ENCODE measurements around the gene ZNF524. TPM values are rescaled to one million over a fixed set of nuclear protein-coding genes. Genes with fewer than 3 reads are reported as not detected.

The ZNF524 gene
- total and polyA plus RNA-seq, 9 of the 15 experiments (the other 6 are each of a cell fraction or from before 2014, with no cell fraction given): 0.08 to 15.6 (median 2.9) TPM

DNA sequence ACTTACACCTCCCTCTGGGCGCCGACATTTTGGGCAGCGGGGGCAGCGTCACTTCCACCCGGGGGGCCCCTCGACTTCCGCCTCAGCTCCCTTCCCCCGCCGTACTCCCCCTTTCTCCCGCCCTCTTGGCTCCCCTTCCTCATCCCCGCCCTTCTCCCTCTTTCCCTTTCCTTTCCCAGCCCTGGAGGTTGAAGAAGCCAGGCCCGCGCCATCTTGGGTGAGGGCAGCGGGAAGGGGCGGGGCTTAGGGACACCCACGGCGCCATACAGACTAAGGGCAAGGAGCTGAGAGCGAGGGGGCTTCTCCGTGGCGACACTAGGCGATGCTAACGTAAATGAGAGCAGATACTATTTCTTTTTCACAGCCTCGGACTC is 633 bp upstream of the ZNF524 start, which contains the start of gene FIZ1 (continued):
- TF ChIP-seq, protein P1, sequence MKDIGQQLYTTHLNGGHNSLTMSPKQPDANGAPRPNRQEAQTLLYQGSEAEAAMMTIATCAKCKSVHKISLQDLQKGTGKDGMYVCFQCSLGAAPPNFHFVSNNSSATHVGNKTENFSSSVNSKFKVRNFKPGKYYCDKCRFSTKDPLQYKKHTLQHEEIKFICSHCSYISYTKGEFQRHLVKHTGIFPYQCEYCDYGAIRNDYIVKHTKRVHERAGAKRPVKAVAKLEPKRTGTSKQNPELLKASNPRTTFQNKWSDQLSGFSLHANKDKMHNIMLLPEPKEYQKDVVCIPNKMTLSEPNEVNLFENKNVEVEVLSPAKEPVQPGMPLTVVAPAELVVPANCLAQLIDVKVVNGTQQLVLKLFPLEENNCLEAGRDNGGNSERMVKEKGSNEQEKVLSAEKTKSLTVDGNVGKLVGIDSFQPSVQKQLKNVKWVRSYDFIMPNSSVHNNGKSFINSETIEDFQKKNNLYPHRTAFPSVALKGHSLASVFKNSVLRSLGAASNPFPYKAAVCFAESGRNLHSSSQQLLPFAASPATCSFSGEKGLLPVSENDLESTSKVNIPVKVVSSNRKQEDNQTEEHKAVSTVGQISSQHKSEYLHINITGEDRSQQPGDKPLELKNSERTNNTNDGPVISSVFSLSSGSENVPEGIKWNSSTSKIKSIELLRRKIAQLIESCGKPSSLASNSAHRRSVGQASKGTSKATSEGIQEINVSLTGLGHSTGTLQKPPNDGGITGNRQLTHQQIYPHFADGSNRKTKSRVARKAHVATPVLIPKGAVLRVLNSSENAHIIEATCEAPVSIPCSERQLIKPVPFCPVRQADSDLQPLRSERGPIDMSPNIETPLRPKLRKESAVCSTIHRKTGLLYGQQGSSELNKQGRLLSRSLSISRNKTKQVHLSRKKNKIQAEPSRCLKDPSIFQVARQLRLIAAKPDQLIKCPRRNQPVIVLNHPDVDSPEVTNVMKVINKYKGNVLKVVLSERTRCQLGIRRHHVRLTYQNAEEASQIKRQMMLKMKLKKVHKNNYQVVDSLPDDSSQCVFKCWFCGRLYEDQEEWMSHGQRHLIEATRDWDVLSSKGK (CRISPR knock-in tag; IDR thresholded peaks at IDR 0.05): no peak
- TF ChIP-seq EP300 (IDR thresholded peaks at IDR 0.05; ENCODE audit: low read length): peak; percentile 21; the same call in 1 of the 2 replicates
- TF ChIP-seq, protein P2, sequence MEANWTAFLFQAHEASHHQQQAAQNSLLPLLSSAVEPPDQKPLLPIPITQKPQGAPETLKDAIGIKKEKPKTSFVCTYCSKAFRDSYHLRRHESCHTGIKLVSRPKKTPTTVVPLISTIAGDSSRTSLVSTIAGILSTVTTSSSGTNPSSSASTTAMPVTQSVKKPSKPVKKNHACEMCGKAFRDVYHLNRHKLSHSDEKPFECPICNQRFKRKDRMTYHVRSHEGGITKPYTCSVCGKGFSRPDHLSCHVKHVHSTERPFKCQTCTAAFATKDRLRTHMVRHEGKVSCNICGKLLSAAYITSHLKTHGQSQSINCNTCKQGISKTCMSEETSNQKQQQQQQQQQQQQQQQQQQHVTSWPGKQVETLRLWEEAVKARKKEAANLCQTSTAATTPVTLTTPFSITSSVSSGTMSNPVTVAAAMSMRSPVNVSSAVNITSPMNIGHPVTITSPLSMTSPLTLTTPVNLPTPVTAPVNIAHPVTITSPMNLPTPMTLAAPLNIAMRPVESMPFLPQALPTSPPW (CRISPR knock-in tag; IDR thresholded peaks at IDR 0.05): peak; percentile 83
- TF ChIP-seq ZNF668 (CRISPR knock-in tag; IDR thresholded peaks at IDR 0.05): no peak
- TF ChIP-seq, protein P3, sequence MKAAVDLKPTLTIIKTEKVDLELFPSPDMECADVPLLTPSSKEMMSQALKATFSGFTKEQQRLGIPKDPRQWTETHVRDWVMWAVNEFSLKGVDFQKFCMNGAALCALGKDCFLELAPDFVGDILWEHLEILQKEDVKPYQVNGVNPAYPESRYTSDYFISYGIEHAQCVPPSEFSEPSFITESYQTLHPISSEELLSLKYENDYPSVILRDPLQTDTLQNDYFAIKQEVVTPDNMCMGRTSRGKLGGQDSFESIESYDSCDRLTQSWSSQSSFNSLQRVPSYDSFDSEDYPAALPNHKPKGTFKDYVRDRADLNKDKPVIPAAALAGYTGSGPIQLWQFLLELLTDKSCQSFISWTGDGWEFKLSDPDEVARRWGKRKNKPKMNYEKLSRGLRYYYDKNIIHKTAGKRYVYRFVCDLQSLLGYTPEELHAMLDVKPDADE (conservative IDR thresholded peaks at IDR 0.05; ENCODE audit: control insufficient read depth, low read depth, low read length): no peak
- peak; percentile 78; the same call in 1 of the 2 replicates for TF ChIP-seq RB1 (IDR thresholded peaks at IDR 0.05; ENCODE audit: low read depth)
- TF ChIP-seq, protein P4, sequence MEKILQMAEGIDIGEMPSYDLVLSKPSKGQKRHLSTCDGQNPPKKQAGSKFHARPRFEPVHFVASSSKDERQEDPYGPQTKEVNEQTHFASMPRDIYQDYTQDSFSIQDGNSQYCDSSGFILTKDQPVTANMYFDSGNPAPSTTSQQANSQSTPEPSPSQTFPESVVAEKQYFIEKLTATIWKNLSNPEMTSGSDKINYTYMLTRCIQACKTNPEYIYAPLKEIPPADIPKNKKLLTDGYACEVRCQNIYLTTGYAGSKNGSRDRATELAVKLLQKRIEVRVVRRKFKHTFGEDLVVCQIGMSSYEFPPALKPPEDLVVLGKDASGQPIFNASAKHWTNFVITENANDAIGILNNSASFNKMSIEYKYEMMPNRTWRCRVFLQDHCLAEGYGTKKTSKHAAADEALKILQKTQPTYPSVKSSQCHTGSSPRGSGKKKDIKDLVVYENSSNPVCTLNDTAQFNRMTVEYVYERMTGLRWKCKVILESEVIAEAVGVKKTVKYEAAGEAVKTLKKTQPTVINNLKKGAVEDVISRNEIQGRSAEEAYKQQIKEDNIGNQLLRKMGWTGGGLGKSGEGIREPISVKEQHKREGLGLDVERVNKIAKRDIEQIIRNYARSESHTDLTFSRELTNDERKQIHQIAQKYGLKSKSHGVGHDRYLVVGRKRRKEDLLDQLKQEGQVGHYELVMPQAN (IDR thresholded peaks at IDR 0.05; ENCODE audit: borderline replicate concordance): 0 out of 2 replicates have a peak, but pooled peaks have one; percentile 10
- TF ChIP-seq, protein P5, sequence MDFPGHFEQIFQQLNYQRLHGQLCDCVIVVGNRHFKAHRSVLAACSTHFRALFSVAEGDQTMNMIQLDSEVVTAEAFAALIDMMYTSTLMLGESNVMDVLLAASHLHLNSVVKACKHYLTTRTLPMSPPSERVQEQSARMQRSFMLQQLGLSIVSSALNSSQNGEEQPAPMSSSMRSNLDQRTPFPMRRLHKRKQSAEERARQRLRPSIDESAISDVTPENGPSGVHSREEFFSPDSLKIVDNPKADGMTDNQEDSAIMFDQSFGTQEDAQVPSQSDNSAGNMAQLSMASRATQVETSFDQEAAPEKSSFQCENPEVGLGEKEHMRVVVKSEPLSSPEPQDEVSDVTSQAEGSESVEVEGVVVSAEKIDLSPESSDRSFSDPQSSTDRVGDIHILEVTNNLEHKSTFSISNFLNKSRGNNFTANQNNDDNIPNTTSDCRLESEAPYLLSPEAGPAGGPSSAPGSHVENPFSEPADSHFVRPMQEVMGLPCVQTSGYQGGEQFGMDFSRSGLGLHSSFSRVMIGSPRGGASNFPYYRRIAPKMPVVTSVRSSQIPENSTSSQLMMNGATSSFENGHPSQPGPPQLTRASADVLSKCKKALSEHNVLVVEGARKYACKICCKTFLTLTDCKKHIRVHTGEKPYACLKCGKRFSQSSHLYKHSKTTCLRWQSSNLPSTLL (IDR thresholded peaks at IDR 0.05): no peak
- TF ChIP-seq CCAR2 (IDR thresholded peaks at IDR 0.05; ENCODE audit: low read depth, low read length): no peak
- no peak for TF ChIP-seq PCBP2 (IDR thresholded peaks at IDR 0.05; ENCODE audit: low read depth, low read length, poor library complexity, severe bottlenecking)
- TF ChIP-seq XRCC4 (IDR thresholded peaks at IDR 0.05; ENCODE audit: extremely low read depth, insufficient read depth, insufficient read length): no peak
- TF ChIP-seq LARP7 (IDR thresholded peaks at IDR 0.05): no peak
- TF ChIP-seq, protein P6, sequence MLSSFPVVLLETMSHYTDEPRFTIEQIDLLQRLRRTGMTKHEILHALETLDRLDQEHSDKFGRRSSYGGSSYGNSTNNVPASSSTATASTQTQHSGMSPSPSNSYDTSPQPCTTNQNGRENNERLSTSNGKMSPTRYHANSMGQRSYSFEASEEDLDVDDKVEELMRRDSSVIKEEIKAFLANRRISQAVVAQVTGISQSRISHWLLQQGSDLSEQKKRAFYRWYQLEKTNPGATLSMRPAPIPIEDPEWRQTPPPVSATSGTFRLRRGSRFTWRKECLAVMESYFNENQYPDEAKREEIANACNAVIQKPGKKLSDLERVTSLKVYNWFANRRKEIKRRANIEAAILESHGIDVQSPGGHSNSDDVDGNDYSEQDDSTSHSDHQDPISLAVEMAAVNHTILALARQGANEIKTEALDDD (IDR thresholded peaks at IDR 0.05): no peak
- TF ChIP-seq, protein P7, sequence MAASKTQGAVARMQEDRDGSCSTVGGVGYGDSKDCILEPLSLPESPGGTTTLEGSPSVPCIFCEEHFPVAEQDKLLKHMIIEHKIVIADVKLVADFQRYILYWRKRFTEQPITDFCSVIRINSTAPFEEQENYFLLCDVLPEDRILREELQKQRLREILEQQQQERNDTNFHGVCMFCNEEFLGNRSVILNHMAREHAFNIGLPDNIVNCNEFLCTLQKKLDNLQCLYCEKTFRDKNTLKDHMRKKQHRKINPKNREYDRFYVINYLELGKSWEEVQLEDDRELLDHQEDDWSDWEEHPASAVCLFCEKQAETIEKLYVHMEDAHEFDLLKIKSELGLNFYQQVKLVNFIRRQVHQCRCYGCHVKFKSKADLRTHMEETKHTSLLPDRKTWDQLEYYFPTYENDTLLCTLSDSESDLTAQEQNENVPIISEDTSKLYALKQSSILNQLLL (CRISPR knock-in tag; IDR thresholded peaks at IDR 0.05; ENCODE audit: borderline replicate concordance): no peak
